ENCODE results near the gene BANF1. TPM values are rescaled to one million over a fixed set of nuclear protein-coding genes. Genes with fewer than 3 reads are reported as not detected.

The BANF1 gene
- total RNA-seq, 1 experiment from 2014 or later, result 269 TPM

GRCh38 chr11:66032957-66033735 lies 30.8 kb downstream of the BANF1 start (continued):
- TF ChIP-seq ZSCAN18 (CRISPR knock-in tag; IDR thresholded peaks at IDR 0.05) (no peak), TP53 (CRISPR knock-in tag; IDR thresholded peaks at IDR 0.05) (no peak), CREB1 (CRISPR knock-in tag; IDR thresholded peaks at IDR 0.05) (no peak)
- TF ChIP-seq, protein P1, sequence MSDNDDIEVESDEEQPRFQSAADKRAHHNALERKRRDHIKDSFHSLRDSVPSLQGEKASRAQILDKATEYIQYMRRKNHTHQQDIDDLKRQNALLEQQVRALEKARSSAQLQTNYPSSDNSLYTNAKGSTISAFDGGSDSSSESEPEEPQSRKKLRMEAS (CRISPR knock-in tag; IDR thresholded peaks at IDR 0.05), result no peak

- Mint-ChIP-seq H3K4me3 (no peak overlapping the region), H3K4me1 (no peaks in the 10 kb centered on the region), H3K36me3 (peaks cover 12% of the 10 kb centered on the region), H3K9me3 (peaks cover 19% of the 10 kb centered on the region), H3K27ac (no peak overlapping the region), H3K27me3 (ENCODE audit: low read depth) (peaks cover 22% of the 10 kb centered on the region)
- DNase-seq (ENCODE audit: low spot score), result no peak
- ATAC-seq, result no peak
- no peak for TF ChIP-seq TEAD1 (CRISPR knock-in tag; IDR thresholded peaks at IDR 0.05)
- TF ChIP-seq ESRRA (CRISPR knock-in tag; IDR thresholded peaks at IDR 0.05; ENCODE audit: borderline replicate concordance), result no peak
- CTCF ChIA-PET, result interaction anchor here (1.8 to 2.5 kb wide), 2 partner anchors 9 to 13 kb away, joined by 6 to 21 read pairs; no protein-coding TSS in a partner anchor
- POLR2A ChIA-PET, result no interaction called here
Measured at GRCh38 chr11:66035653-66036333, 33.5 kb downstream of the BANF1 start.

GRCh38 chr11:66036334-66036710 lies 34.0 kb downstream of the BANF1 start:
- ChIA-PET POLR2A (no interaction called here), CTCF (interaction anchor here (1.8 to 2.5 kb wide), 2 partner anchors 9 to 14 kb away, joined by 6 to 21 read pairs; no protein-coding TSS in a partner anchor)
- Mint-ChIP-seq H3K27ac (no peak overlapping the region), H3K4me1 (no peaks in the 10 kb centered on the region), H3K36me3 (peaks cover 16% of the 10 kb centered on the region), H3K9me3 (peaks cover 19% of the 10 kb centered on the region), H3K27me3 (ENCODE audit: low read depth) (peaks cover 22% of the 10 kb centered on the region), H3K4me3 (no peak overlapping the region)
- ATAC-seq (no peak), DNase-seq (ENCODE audit: low spot score) (no peak)
- TF ChIP-seq TEAD1 (CRISPR knock-in tag; IDR thresholded peaks at IDR 0.05) (no peak), ATF3 (CRISPR knock-in tag; conservative IDR thresholded peaks at IDR 0.05) (no peak), PREB (CRISPR knock-in tag; IDR thresholded peaks at IDR 0.05; ENCODE audit: borderline replicate concordance) (no peak)
- TF ChIP-seq, protein P2, sequence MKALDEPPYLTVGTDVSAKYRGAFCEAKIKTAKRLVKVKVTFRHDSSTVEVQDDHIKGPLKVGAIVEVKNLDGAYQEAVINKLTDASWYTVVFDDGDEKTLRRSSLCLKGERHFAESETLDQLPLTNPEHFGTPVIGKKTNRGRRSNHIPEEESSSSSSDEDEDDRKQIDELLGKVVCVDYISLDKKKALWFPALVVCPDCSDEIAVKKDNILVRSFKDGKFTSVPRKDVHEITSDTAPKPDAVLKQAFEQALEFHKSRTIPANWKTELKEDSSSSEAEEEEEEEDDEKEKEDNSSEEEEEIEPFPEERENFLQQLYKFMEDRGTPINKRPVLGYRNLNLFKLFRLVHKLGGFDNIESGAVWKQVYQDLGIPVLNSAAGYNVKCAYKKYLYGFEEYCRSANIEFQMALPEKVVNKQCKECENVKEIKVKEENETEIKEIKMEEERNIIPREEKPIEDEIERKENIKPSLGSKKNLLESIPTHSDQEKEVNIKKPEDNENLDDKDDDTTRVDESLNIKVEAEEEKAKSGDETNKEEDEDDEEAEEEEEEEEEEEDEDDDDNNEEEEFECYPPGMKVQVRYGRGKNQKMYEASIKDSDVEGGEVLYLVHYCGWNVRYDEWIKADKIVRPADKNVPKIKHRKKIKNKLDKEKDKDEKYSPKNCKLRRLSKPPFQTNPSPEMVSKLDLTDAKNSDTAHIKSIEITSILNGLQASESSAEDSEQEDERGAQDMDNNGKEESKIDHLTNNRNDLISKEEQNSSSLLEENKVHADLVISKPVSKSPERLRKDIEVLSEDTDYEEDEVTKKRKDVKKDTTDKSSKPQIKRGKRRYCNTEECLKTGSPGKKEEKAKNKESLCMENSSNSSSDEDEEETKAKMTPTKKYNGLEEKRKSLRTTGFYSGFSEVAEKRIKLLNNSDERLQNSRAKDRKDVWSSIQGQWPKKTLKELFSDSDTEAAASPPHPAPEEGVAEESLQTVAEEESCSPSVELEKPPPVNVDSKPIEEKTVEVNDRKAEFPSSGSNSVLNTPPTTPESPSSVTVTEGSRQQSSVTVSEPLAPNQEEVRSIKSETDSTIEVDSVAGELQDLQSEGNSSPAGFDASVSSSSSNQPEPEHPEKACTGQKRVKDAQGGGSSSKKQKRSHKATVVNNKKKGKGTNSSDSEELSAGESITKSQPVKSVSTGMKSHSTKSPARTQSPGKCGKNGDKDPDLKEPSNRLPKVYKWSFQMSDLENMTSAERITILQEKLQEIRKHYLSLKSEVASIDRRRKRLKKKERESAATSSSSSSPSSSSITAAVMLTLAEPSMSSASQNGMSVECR (CRISPR knock-in tag; IDR thresholded peaks at IDR 0.05; ENCODE audit: borderline replicate concordance), result no peak

- H3K4me3 Mint-ChIP-seq, result no peak overlapping the region
- ChIA-PET POLR2A (no interaction called here), CTCF (interaction anchor here (1.5 to 2.5 kb wide), 2 partner anchors 8 to 15 kb away, joined by 6 to 21 read pairs; no protein-coding TSS in a partner anchor)
- no peaks in the 10 kb centered on the region for H3K4me1 Mint-ChIP-seq
- H3K36me3 Mint-ChIP-seq, result peaks cover 25% of the 10 kb centered on the region
- peaks cover 22% of the 10 kb centered on the region for H3K27me3 Mint-ChIP-seq (ENCODE audit: low read depth)
- no peak overlapping the region for H3K27ac Mint-ChIP-seq
- H3K9me3 Mint-ChIP-seq, result peaks cover 19% of the 10 kb centered on the region
- DNase-seq (ENCODE audit: low spot score) (no peak), ATAC-seq (no peak)
- no peak for TF ChIP-seq ATF2 (CRISPR knock-in tag; IDR thresholded peaks at IDR 0.05; ENCODE audit: borderline replicate concordance, low read depth)
- TF ChIP-seq STAT6 (CRISPR knock-in tag; conservative IDR thresholded peaks at IDR 0.05; ENCODE audit: low read depth), result no peak
- no peak for TF ChIP-seq IRF1 (CRISPR knock-in tag; IDR thresholded peaks at IDR 0.05)
- no peak for TF ChIP-seq CDX4 (CRISPR knock-in tag; IDR thresholded peaks at IDR 0.05; ENCODE audit: borderline replicate concordance)
Measured at GRCh38 chr11:66037327-66037726, 35.0 kb downstream of the BANF1 start.
